HCT116 (cell line): ENCODE data around the gene TEX101. TPM values are rescaled to one million over a fixed set of nuclear protein-coding genes. Genes with fewer than 3 reads are reported as not detected.

Experiments used
- ATAC-seq: fragments of 200-7000 bp; cut with Tn5 transposase; 2 replicates; pipeline ENCODE4 v1.9.1; 2020; ENCODE audit warnings: mild to moderate bottlenecking, moderate library complexity
- BruUV-seq: library from RNA; stranded (reverse); fragments of 400-500 nt; replicated peaks from 2 replicates; lab custom pipeline; 2021; lab: Mats Ljungman, UMichigan
- CTCF ChIA-PET: fragments of 300-600 bp; sonication (Branson Sonifier 250); formaldehyde crosslinking; loops from one replicate; lab custom pipeline; 2021; ENCODE audit warnings: antibody characterized with exemption; lab: Charles Lee
- POLR2A ChIA-PET: fragments of 300-600, 350-600 bp; sonication (Branson Sonifier 250); formaldehyde crosslinking; loops from one replicate; lab custom pipeline; 2021; ENCODE audit warnings: antibody characterized with exemption; lab: Charles Lee
- RAD21 ChIA-PET, 2 experiments: fragments of 300-600 bp; sonication (Branson Sonifier 250); formaldehyde crosslinking; loops; one replicate each; lab custom pipeline; 2023; ENCODE audit warnings: low total read pairs in 2 of 2; ENCODE audit not compliant: uncharacterized antibody in 2 of 2, unreplicated experiment in 2 of 2, low non-redundant PET in 1 of 2; lab: Charles Lee
- DNase-seq: peaks from one replicate; pipeline ENCODE4 v3.0.0-alpha.2; 2010; ENCODE audit warnings: low read depth, low spot score
- H2AFZ ChIP-seq: fragments of 200-600 bp; shearing (Covaris generic), sonication (generic); 2 replicates; pipeline ENCODE4 v1.6.1; 2017; ENCODE audit warnings: low read depth, mixed run types, mixed read lengths, antibody characterized with exemption, low read length; ENCODE audit not compliant: poor library complexity, severe bottlenecking
- H3K27ac ChIP-seq: 2 replicates; pipeline ENCODE4 v1.5.1; 2012; ENCODE audit warnings: low read depth, low read length
- H3K27me3 ChIP-seq: fragments of 200-600 bp; sonication (generic); 2 replicates; pipeline ENCODE4 v1.6.1; 2016; ENCODE audit warnings: mixed run types, low read length, mixed read lengths; ENCODE audit not compliant: insufficient read depth
- H3K36me3 ChIP-seq, 2 experiments: fragments of 200-500 bp in 1 of 2; fragments of 200-600 bp in 1 of 2; sonication (Bioruptor generic) in 1 of 2; sonication (generic) in 1 of 2; 2 replicates each; pipeline versions ENCODE4 v1.5.1 to v1.6.1; 2014 to 2016; ENCODE audit warnings: low read length in 2 of 2, inconsistent platforms in 1 of 2, mixed read lengths in 1 of 2, mixed run types in 1 of 2; ENCODE audit not compliant: insufficient read depth in 2 of 2, control insufficient read depth in 1 of 2
- H3K4me1 ChIP-seq, 2 experiments: fragments of 200-600 bp in 1 of 2; sonication (generic) in 1 of 2; 2 replicates each; pipeline versions ENCODE4 v1.5.1 to v1.6.1; 2012 to 2017; ENCODE audit warnings: low read length in 2 of 2, inconsistent platforms in 1 of 2, mild to moderate bottlenecking in 1 of 2, mixed read lengths in 1 of 2, mixed run types in 1 of 2, moderate library complexity in 1 of 2; ENCODE audit not compliant: insufficient read depth in 2 of 2, control insufficient read depth in 1 of 2
- H3K4me2 ChIP-seq: fragments of 200-600 bp; sonication (generic); 2 replicates; pipeline ENCODE4 v1.6.1; 2017; ENCODE audit warnings: mixed run types, low read length, mixed read lengths
- H3K4me3 ChIP-seq, 2 experiments: fragments of 200-600 bp in 1 of 2; sonication (generic) in 1 of 2; replicated peaks in 1 of 2; 2 replicates each; pipeline ENCODE4 v1.5.1; 2011 to 2016; ENCODE audit warnings: low read length in 2 of 2, control low read depth in 1 of 2, low read depth in 1 of 2, mild to moderate bottlenecking in 1 of 2, mixed read lengths in 1 of 2, mixed run types in 1 of 2
- H3K79me2 ChIP-seq: fragments of 200-600 bp; sonication (generic); 2 replicates; pipeline ENCODE4 v1.6.1; 2017; ENCODE audit warnings: mild to moderate bottlenecking, mixed run types, low read length, moderate library complexity, mixed read lengths; ENCODE audit not compliant: insufficient read depth
- H3K9ac ChIP-seq: fragments of 200-600 bp; sonication (generic); 2 replicates; pipeline ENCODE4 v1.6.1; 2016; ENCODE audit warnings: low read length, mixed read lengths
- H3K9me2 ChIP-seq: fragments of 200-600 bp; sonication (generic), shearing (Covaris generic); 2 replicates; pipeline ENCODE4 v1.6.1; 2017; ENCODE audit warnings: mixed run types, mild to moderate bottlenecking, moderate library complexity; ENCODE audit not compliant: insufficient read depth
- H3K9me3 ChIP-seq, 2 experiments: fragments of 200-500 bp in 1 of 2; fragments of 200-600 bp in 1 of 2; sonication (Bioruptor generic) in 1 of 2; sonication (generic) in 1 of 2; 2 replicates each; pipeline ENCODE4 v1.6.1; 2014 to 2017; ENCODE audit warnings: low read length in 2 of 2, mixed read lengths in 2 of 2, inconsistent platforms in 1 of 2, low read depth in 1 of 2, mild to moderate bottlenecking in 1 of 2, mixed run types in 1 of 2, moderate library complexity in 1 of 2; ENCODE audit not compliant: control insufficient read depth in 1 of 2, insufficient read depth in 1 of 2
- H4K20me1 ChIP-seq: fragments of 200-600 bp; sonication (generic), shearing (Covaris generic); 2 replicates; pipeline ENCODE4 v1.6.1; 2017; ENCODE audit warnings: mixed run types, mild to moderate bottlenecking, moderate library complexity; ENCODE audit not compliant: insufficient read depth
- CTCF ChIP-seq, 3 experiments: fragments of 200-600 bp in 1 of 3; sonication (generic) in 1 of 3; IDR thresholded peaks in 2 of 3; conservative IDR thresholded peaks in 1 of 3; 2 replicates each; pipeline ENCODE4 v1.5.1; 2012 to 2017; ENCODE audit warnings: low read depth in 2 of 3, low read length in 2 of 3, antibody characterized with exemption in 1 of 3, borderline replicate concordance in 1 of 3, control low read depth in 1 of 3, mild to moderate bottlenecking in 1 of 3, mixed read lengths in 1 of 3, mixed run types in 1 of 3, moderate library complexity in 1 of 3; ENCODE audit not compliant: insufficient read depth in 1 of 3
- EGR1 ChIP-seq: IDR thresholded peaks from 2 replicates; pipeline ENCODE4 v1.6.1; 2012; ENCODE audit warnings: low read depth
- YY1 ChIP-seq: IDR thresholded peaks from 2 replicates; pipeline ENCODE4 v1.6.1; 2011; ENCODE audit warnings: low read length, low read depth, moderate library complexity, mild to moderate bottlenecking; ENCODE audit not compliant: insufficient replicate concordance; ENCODE audit errors: extremely low read depth
- ZBTB33 ChIP-seq: IDR thresholded peaks from 2 replicates; pipeline ENCODE4 v1.6.1; 2011; ENCODE audit warnings: mild to moderate bottlenecking, low read length, moderate library complexity; ENCODE audit not compliant: insufficient replicate concordance; ENCODE audit errors: extremely low read depth
- intact Hi-C: fragments of 100-400 bp; cut with micrococcal nuclease; formaldehyde crosslinking; loops from 2 replicates; pipeline ENCODE4 v1.10.0; 2022
- total RNA-seq: library from RNA; stranded (reverse); gene quantifications from one replicate; pipeline ENCODE4 v1.2.1, GENCODE V29; 2021; ENCODE audit not compliant: unreplicated experiment

TEX101 gene
- total RNA-seq, 1 experiment from 2014 or later, result not detected

- Histone ChIP-seq H3K79me2 (no peaks in the 10 kb centered on the region), H2AFZ (no peak overlapping the region), H3K27ac (no peak overlapping the region), H3K4me2 (no peak overlapping the region), H3K36me3 (no peaks in the 10 kb centered on the region), H3K27me3 (no peaks in the 10 kb centered on the region), H4K20me1 (no peaks in the 10 kb centered on the region), H3K4me1 (peaks cover 7 to 10% of the 10 kb centered on the region in 2 experiments), H3K4me3 (no peak overlapping the region), H3K9ac (no peak overlapping the region), H3K9me2 (no peaks in the 10 kb centered on the region), H3K9me3 (no peaks in the 10 kb centered on the region)
- RAD21 ChIA-PET, result no interaction called here
- TF ChIP-seq EGR1, result no peak
- no peak for TF ChIP-seq ZBTB33
- TF ChIP-seq CTCF (IDR thresholded peaks at IDR 0.05 in 2 of 3, conservative IDR thresholded peaks at IDR 0.05 in 1 of 3; ENCODE audit: borderline replicate concordance in 1 of 3, insufficient read depth in 1 of 3, low read depth in 2 of 3, low read length in 2 of 3), result no peak
- no peak for TF ChIP-seq YY1
- no peak for DNase-seq
- no TSS peak for BruUV-seq
- intact Hi-C loops, result no loop called here
- ATAC-seq, result no peak
- POLR2A ChIA-PET, result no interaction called here
- CTCF ChIA-PET, result interaction anchor here (1.9 kb wide), 1 partner anchor 9 kb away, joined by 9 read pairs; no protein-coding TSS in a partner anchor
These were observed 9.1 kb downstream of the TEX101 start for GRCh38 chr19:43423779-43424178.
